B cell (primary cell): Measurements from ENCODE around the gene SCML1. TPM values are rescaled to one million over a fixed set of nuclear protein-coding genes. Genes with fewer than 3 reads are reported as not detected.

ENCODE experiments used
- ATAC-seq: fragments of 200-7000 bp; cut with Tn5 transposase; one replicate; pipeline ENCODE4 v1.10.0; 2021; ENCODE audit warnings: low read depth, mild to moderate bottlenecking, moderate number of reproducible peaks, moderate library complexity
- CTCF ChIA-PET: fragments of 350-600 bp; sonication (Branson Sonifier 250); formaldehyde crosslinking; loops from one replicate; lab custom pipeline; 2021; ENCODE audit warnings: antibody characterized with exemption, inconsistent platforms; lab: Charles Lee
- POLR2A ChIA-PET: fragments of 350-600 bp; sonication (Branson Sonifier 250); formaldehyde crosslinking; loops from one replicate; lab custom pipeline; 2021; ENCODE audit warnings: antibody characterized with exemption; lab: Charles Lee
- DNase-seq: peaks from one replicate; pipeline ENCODE4 v3.0.0; 2013
- H2AFZ ChIP-seq: 2 replicates; pipeline ENCODE4 v1.6.1; 2012; ENCODE audit warnings: mild to moderate bottlenecking, low read depth, low read length; ENCODE audit not compliant: insufficient read depth, poor library complexity, severe bottlenecking
- H3K27ac ChIP-seq, 2 donors: 1 replicate in 1 of 2; 2 replicates in 1 of 2; pipeline ENCODE4 v1.5.1; 2012 to 2013; ENCODE audit warnings: low read length in 2 of 2, mild to moderate bottlenecking in 2 of 2, moderate library complexity in 1 of 2
- H3K27me3 ChIP-seq, 4 experiments: fragments of 200-600 bp in 1 of 4; sonication (generic) in 1 of 4; replicated peaks in 1 of 4; 1 replicate in 2 of 4; 2 replicates in 2 of 4; pipeline versions ENCODE4 v1.6.1 to v1.7.0; 2013 to 2016; ENCODE audit warnings: low read length in 3 of 4, mild to moderate bottlenecking in 2 of 4, mixed read lengths in 1 of 4, moderate library complexity in 1 of 4; ENCODE audit not compliant: insufficient read depth in 4 of 4, control insufficient read depth in 3 of 4; ENCODE audit errors: control extremely low read depth in 1 of 4
- H3K36me3 ChIP-seq, 2 experiments: replicated peaks in 1 of 2; 1 replicate in 1 of 2; 2 replicates in 1 of 2; pipeline versions ENCODE4 v1.6.1 to v1.7.1; 2013; ENCODE audit warnings: low read length in 1 of 2; ENCODE audit not compliant: insufficient read depth in 2 of 2, control insufficient read depth in 1 of 2; ENCODE audit errors: control extremely low read depth in 1 of 2, extremely low read depth in 1 of 2
- H3K4me1 ChIP-seq, 2 donors: fragments of 200-600 bp in 1 of 2; sonication (generic) in 1 of 2; 1 replicate in 1 of 2; 2 replicates in 1 of 2; pipeline versions ENCODE4 v1.5.1 to v1.6.1; 2013 to 2017; ENCODE audit warnings: low read length in 2 of 2; ENCODE audit not compliant: control insufficient read depth in 2 of 2, insufficient read depth in 2 of 2
- H3K4me2 ChIP-seq: replicated peaks from 2 replicates; pipeline ENCODE3; 2012; ENCODE audit warnings: mild to moderate bottlenecking, low read depth, low read length; ENCODE audit not compliant: poor library complexity, severe bottlenecking
- H3K4me3 ChIP-seq, 5 experiments: fragments of 200-600 bp in 1 of 5; sonication (generic) in 1 of 5; 1 replicate in 3 of 5; 2 replicates in 2 of 5; pipeline versions ENCODE4 v1.5.1 to v1.7.0; 2011 to 2016; ENCODE audit warnings: low read length in 4 of 5, mild to moderate bottlenecking in 4 of 5, low read depth in 2 of 5, control low read depth in 1 of 5, moderate library complexity in 1 of 5; ENCODE audit not compliant: insufficient read depth in 1 of 5; ENCODE audit errors: control extremely low read depth in 1 of 5, extremely low read depth in 1 of 5
- H3K79me2 ChIP-seq: fragments of 200-600 bp; sonication (generic); one replicate; pipeline ENCODE4 v1.6.0; 2016; ENCODE audit warnings: low read length; ENCODE audit not compliant: control insufficient read depth, insufficient read depth
- H3K9ac ChIP-seq: fragments of 200-600 bp; sonication (generic); 2 replicates; pipeline ENCODE4 v1.6.1; 2017; ENCODE audit warnings: mild to moderate bottlenecking, low read length, moderate library complexity
- H3K9me3 ChIP-seq, 3 donors: one replicate each; pipeline versions ENCODE4 v1.6.1 to v1.7.1; 2013; ENCODE audit warnings: low read length in 2 of 3; ENCODE audit not compliant: control insufficient read depth in 2 of 3, insufficient read depth in 1 of 3; ENCODE audit errors: control extremely low read depth in 1 of 3
- H4K20me1 ChIP-seq: 2 replicates; pipeline ENCODE4 v1.6.0; 2012; ENCODE audit warnings: mild to moderate bottlenecking, low read length; ENCODE audit not compliant: insufficient read depth, control insufficient read depth, poor library complexity, severe bottlenecking
- H3K27ac Mint-ChIP-seq: one replicate; pipeline ENCODE4 v1.8.0; 2021; ENCODE audit warnings: mixed read lengths
- H3K27me3 Mint-ChIP-seq: one replicate; pipeline ENCODE4 v1.8.0; 2021; ENCODE audit warnings: mixed read lengths
- H3K4me1 Mint-ChIP-seq: one replicate; pipeline ENCODE4 v1.8.0; 2021; ENCODE audit warnings: mixed read lengths
- H3K4me3 Mint-ChIP-seq: one replicate; pipeline ENCODE4 v1.8.0; 2021; ENCODE audit warnings: mixed read lengths
- H3K9me3 Mint-ChIP-seq: one replicate; pipeline ENCODE4 v1.8.0; 2022; ENCODE audit warnings: mixed read lengths; ENCODE audit not compliant: insufficient read depth
- EZH2 ChIP-seq: IDR thresholded peaks from 2 replicates; pipeline ENCODE4 v1.6.1; 2012; ENCODE audit warnings: borderline replicate concordance, low read depth, mild to moderate bottlenecking, moderate library complexity, low read length; ENCODE audit not compliant: insufficient read depth, poor library complexity, severe bottlenecking
- WGBS: methylation state at CpG from one replicate; pipeline ENCODE4 v1.1.5; 2013; ENCODE audit warnings: missing lambda C conversion rate; ENCODE audit not compliant: insufficient coverage; 5-methylcytosine and 5-hydroxymethylcytosine counted together
- intact Hi-C: fragments of 100-400 bp; cut with micrococcal nuclease; formaldehyde crosslinking; loops from one replicate; pipeline ENCODE4 v1.10.0; 2022
- polyA plus RNA-seq: library from polyadenylated mRNA; depleted of rRNA; stranded (reverse); fragments of >200 nt; gene quantifications from 2 replicates; pipeline ENCODE4 v1.2.3, GENCODE V29; 2012
- total RNA-seq, 2 donors: library from RNA; stranded (reverse); fragments of 120-200 nt in 1 of 2; gene quantifications; 1 replicate in 1 of 2; 2 replicates in 1 of 2; pipeline versions ENCODE4 v1.2.3 to v1.2.4, GENCODE V29; 2013 to 2022
- TF ChIP-seq, protein P1 (sequence below): fragments of 200-600 bp; IDR thresholded peaks from one replicate; pipeline ENCODE4 v1.8.0; 2022; ENCODE audit warnings: antibody characterized with exemption, mild to moderate bottlenecking

Gene SCML1
- total and polyA plus RNA-seq, 2 donors (not counting 1 experiment from before 2014, with no cell fraction given): 6.7 to 9.6 TPM

GRCh38 chrX:17721715-17722114 is 15.6 kb upstream of the SCML1 start:
- Histone ChIP-seq H3K27ac (no peak overlapping the region), H3K4me1 (no peaks in the 10 kb centered on the region), H2AFZ (no peak overlapping the region), H3K79me2 (no peaks in the 10 kb centered on the region), H3K9me3 (no peaks in the 10 kb centered on the region), H4K20me1 (no peaks in the 10 kb centered on the region), H3K36me3 (no peaks in the 10 kb centered on the region), H3K9ac (no peak overlapping the region), H3K4me2 (no peak overlapping the region), H3K4me3 (no peak overlapping the region), H3K27me3 (peaks cover 0 to 4% (median 0%) of the 10 kb centered on the region in 4 experiments)
- no peak overlapping the region for H3K27ac Mint-ChIP-seq
- ATAC-seq (no peak), DNase-seq (no peak)
- ChIA-PET CTCF (no interaction called here), POLR2A (no interaction called here)
- intact Hi-C loops: no loop called here
- no CpG with 5 or more reads among the region's 4 CpGs for WGBS
- no peak for TF ChIP-seq EZH2
- TF ChIP-seq, protein P1, sequence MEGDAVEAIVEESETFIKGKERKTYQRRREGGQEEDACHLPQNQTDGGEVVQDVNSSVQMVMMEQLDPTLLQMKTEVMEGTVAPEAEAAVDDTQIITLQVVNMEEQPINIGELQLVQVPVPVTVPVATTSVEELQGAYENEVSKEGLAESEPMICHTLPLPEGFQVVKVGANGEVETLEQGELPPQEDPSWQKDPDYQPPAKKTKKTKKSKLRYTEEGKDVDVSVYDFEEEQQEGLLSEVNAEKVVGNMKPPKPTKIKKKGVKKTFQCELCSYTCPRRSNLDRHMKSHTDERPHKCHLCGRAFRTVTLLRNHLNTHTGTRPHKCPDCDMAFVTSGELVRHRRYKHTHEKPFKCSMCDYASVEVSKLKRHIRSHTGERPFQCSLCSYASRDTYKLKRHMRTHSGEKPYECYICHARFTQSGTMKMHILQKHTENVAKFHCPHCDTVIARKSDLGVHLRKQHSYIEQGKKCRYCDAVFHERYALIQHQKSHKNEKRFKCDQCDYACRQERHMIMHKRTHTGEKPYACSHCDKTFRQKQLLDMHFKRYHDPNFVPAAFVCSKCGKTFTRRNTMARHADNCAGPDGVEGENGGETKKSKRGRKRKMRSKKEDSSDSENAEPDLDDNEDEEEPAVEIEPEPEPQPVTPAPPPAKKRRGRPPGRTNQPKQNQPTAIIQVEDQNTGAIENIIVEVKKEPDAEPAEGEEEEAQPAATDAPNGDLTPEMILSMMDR: no peak
- no peaks in the 10 kb centered on the region for H3K4me1 Mint-ChIP-seq
- H3K4me3 Mint-ChIP-seq: no peak overlapping the region
- H3K9me3 Mint-ChIP-seq: no peaks in the 10 kb centered on the region
- peaks cover 7% of the 10 kb centered on the region for H3K27me3 Mint-ChIP-seq

DNA sequence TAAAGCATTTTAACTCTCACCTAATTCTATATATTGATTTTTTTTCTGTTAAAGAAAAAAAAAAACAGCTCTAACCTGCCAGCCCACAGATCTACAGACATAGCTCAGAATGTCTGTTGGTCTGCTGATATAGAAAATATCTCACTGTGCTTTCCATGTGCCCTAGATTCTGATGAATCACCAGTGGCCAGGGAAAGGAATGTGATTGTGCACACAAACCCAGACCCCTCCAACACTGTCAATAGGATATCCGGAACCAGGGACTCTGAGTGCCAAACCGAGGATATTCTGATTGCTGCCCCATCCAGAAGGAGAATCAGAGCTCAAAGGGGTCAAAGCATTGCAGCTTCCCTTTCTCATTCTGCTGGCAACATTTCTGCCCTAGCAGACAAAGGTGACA is 12.1 kb upstream of the SCML1 start:
- Histone ChIP-seq H3K4me1 (no peaks in the 10 kb centered on the region), H3K4me2 (no peak overlapping the region), H4K20me1 (no peaks in the 10 kb centered on the region), H3K36me3 (no peaks in the 10 kb centered on the region), H3K27me3 (peaks cover 0 to 4% (median 0%) of the 10 kb centered on the region in 4 experiments), H3K4me3 (no peak overlapping the region), H3K9ac (no peak overlapping the region), H3K79me2 (no peaks in the 10 kb centered on the region), H3K27ac (no peak overlapping the region), H3K9me3 (no peaks in the 10 kb centered on the region), H2AFZ (no peak overlapping the region)
- no peak for TF ChIP-seq EZH2
- TF ChIP-seq, protein P1: no peak
- ChIA-PET CTCF (no interaction called here), POLR2A (no interaction called here)
- Mint-ChIP-seq H3K4me1 (no peaks in the 10 kb centered on the region), H3K27ac (no peak overlapping the region), H3K4me3 (no peak overlapping the region), H3K9me3 (no peaks in the 10 kb centered on the region), H3K27me3 (peaks cover 17% of the 10 kb centered on the region)
- intact Hi-C loops: no loop called here
- no peak for DNase-seq
- ATAC-seq: no peak
- 100% methylated on average over 2 of the region's 2 CpGs for WGBS
